ENCODE results near the gene KIF21A. TPM values are rescaled to one million over a fixed set of nuclear protein-coding genes. Genes with fewer than 3 reads are reported as not detected.

The KIF21A gene
- total and polyA plus RNA-seq, 2 of the 13 experiments (the other 11 are each of a cell fraction or from before 2014, with no cell fraction given), result 20.6 to 39.7 TPM

DNA sequence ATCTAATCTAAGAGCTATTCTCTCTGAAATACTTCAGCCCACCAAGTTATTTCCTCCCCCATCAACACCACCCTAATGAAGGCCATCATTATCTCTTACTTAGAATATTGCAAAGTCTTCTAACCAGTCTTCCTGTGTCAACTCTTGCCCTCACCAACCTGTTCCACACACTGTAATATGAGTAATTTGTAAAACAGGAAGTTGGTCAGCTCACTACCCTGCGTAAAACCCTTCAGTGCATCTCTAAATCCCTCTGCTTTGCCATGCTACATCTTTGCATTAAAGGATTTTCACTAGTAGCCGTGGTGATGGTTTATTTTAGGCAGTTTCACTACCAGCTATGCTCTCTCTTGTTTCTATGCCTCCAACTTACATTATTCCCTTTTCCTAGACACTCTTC is 70.0 kb downstream of the KIF21A start:
- Histone ChIP-seq H3K4me1 (ENCODE audit: insufficient read depth, low read length) (peaks cover 8% of the 10 kb centered on the region), H3K4me3 (replicated peaks in 1 of 3; ENCODE audit: insufficient read depth in 1 of 3, low read depth in 2 of 3, low read length in 3 of 3) (no peak overlapping the region), H3K4me2 (ENCODE audit: low read depth, low read length) (no peak overlapping the region), H3K9me3 (ENCODE audit: low read length) (no peaks in the 10 kb centered on the region), H4K20me1 (ENCODE audit: insufficient read depth, low read length) (no peaks in the 10 kb centered on the region; the same call in 1 of the 2 replicates), H3K36me3 (replicated peaks in 1 of 2; ENCODE audit: control insufficient read depth in 1 of 2, insufficient read depth in 2 of 2, low read length in 2 of 2) (no peaks in the 10 kb centered on the region), H2AFZ (ENCODE audit: low read length) (no peak overlapping the region), H3K79me2 (ENCODE audit: insufficient read depth, low read length) (no peaks in the 10 kb centered on the region), H3K27me3 (ENCODE audit: control insufficient read depth in 1 of 2, insufficient read depth in 2 of 2, low read length in 2 of 2) (no peaks in the 10 kb centered on the region), H3K9ac (ENCODE audit: insufficient read depth, low read depth, low read length) (no peak overlapping the region), H3K27ac (ENCODE audit: extremely low read length, insufficient read depth, low read length) (no peak overlapping the region)
- CTCF ChIA-PET (ENCODE audit: low intra/inter-chr PET ratio, low total read pairs), result no interaction called here
- TF ChIP-seq ATM (IDR thresholded peaks at IDR 0.05; ENCODE audit: borderline replicate concordance), result no peak
- TF ChIP-seq ZNF605 (CRISPR knock-in tag; IDR thresholded peaks at IDR 0.05), result no peak
- no peak for TF ChIP-seq TCF7 (IDR thresholded peaks at IDR 0.05; ENCODE audit: low read depth)
- no peak for TF ChIP-seq RELA (CRISPR knock-in tag; IDR thresholded peaks at IDR 0.05)
- TF ChIP-seq, protein P1, sequence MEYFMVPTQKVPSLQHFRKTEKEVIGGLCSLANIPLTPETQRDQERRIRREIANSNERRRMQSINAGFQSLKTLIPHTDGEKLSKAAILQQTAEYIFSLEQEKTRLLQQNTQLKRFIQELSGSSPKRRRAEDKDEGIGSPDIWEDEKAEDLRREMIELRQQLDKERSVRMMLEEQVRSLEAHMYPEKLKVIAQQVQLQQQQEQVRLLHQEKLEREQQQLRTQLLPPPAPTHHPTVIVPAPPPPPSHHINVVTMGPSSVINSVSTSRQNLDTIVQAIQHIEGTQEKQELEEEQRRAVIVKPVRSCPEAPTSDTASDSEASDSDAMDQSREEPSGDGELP (IDR thresholded peaks at IDR 0.05; ENCODE audit: borderline replicate concordance, low read depth), result no peak
- TF ChIP-seq ARNTL (CRISPR knock-in tag; IDR thresholded peaks at IDR 0.05), result no peak
- no peak for TF ChIP-seq SRY (CRISPR knock-in tag; IDR thresholded peaks at IDR 0.05)
- TF ChIP-seq, protein P2, sequence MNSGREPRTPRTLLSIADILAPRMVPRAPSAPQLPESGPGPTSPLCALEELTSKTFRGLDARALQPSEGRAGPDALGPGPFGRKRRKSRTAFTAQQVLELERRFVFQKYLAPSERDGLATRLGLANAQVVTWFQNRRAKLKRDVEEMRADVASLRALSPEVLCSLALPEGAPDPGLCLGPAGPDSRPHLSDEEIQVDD (CRISPR knock-in tag; IDR thresholded peaks at IDR 0.05; ENCODE audit: borderline replicate concordance), result no peak
- no peak for TF ChIP-seq ZFYVE20 (CRISPR knock-in tag; IDR thresholded peaks at IDR 0.05; ENCODE audit: borderline replicate concordance, low read depth)
- no peak for TF ChIP-seq TEAD2 (CRISPR knock-in tag; IDR thresholded peaks at IDR 0.05)
- ATAC-seq (no peak), DNase-seq (ENCODE audit: low spot score) (no peak), FAIRE-seq (no peak)
- intact Hi-C loops (cut with micrococcal nuclease; ENCODE audit: unreplicated experiment) (no loop called here), in situ Hi-C loops (cut with HindIII; ENCODE audit: extremely low pct_ligation_motif_present, low pct_unique_long_range_greater_than_20kb) (no loop called here)
- BruUV-seq (replicated peaks), result no TSS peak
- POLR2A ChIA-PET, result no interaction called here
- WGBS (ENCODE audit: low lambda C conversion rate), result 96% methylated on average over 2 of the region's 2 CpGs
